ENCODE data around the gene ZNF419.

DNA sequence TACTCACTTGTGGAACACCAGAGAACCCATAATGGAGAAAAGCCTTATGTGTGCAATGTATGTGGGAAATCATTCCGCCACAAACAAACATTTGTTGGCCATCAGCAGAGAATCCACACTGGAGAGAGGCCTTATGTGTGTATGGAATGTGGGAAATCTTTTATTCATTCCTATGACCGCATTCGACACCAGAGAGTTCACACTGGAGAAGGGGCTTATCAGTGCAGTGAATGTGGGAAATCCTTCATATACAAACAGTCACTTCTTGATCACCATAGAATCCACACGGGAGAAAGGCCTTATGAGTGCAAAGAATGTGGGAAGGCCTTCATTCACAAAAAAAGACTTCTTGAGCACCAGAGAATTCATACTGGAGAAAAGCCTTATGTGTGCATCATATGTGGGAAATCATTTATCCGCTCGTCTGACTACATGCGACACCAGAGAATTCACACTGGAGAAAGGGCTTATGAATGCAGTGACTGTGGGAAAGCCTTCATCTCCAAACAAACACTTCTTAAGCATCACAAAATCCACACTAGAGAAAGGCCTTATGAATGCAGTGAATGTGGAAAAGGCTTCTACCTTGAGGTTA is 50.5 kb downstream of the ZNF419 start:
- TF ChIP-seq, protein P1, sequence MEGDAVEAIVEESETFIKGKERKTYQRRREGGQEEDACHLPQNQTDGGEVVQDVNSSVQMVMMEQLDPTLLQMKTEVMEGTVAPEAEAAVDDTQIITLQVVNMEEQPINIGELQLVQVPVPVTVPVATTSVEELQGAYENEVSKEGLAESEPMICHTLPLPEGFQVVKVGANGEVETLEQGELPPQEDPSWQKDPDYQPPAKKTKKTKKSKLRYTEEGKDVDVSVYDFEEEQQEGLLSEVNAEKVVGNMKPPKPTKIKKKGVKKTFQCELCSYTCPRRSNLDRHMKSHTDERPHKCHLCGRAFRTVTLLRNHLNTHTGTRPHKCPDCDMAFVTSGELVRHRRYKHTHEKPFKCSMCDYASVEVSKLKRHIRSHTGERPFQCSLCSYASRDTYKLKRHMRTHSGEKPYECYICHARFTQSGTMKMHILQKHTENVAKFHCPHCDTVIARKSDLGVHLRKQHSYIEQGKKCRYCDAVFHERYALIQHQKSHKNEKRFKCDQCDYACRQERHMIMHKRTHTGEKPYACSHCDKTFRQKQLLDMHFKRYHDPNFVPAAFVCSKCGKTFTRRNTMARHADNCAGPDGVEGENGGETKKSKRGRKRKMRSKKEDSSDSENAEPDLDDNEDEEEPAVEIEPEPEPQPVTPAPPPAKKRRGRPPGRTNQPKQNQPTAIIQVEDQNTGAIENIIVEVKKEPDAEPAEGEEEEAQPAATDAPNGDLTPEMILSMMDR (IDR thresholded peaks at IDR 0.05) = no peak
- TF ChIP-seq POLR2A (IDR thresholded peaks at IDR 0.05) (no peak), EP300 (IDR thresholded peaks at IDR 0.05) (no peak)
